ENCODE results near the gene PRELID2. TPM values are rescaled to one million over a fixed set of nuclear protein-coding genes. Genes with fewer than 3 reads are reported as not detected.

Gene PRELID2
- polyA plus RNA-seq, 2 of the 4 experiments (the other 2 are of a cell fraction): 8.5 to 10.4 TPM

DNA sequence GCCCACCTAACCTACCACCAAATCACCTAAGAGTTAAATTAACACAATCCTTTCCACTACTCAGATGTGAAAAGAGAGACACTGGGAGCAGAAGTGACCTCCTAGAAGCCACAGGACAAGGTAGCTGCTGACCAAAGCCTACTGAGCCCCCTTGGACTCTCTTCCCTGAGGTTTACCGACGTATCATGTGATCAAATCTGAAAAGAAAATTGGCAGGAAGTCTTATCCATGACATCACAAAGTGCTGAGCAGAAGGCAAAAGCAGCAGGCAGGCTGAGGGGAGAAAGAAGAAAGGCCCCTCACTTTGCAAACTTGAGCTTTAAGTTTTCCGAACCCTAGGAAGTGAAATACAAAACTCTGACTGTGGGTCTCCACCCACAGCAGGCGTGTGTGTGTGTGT is 11.1 kb downstream of the PRELID2 start:
- 79% methylated on average over 4 of the region's 4 CpGs for WGBS (ENCODE audit: missing lambda C conversion rate)
- CTCF ChIA-PET: interaction anchor here (0.6 to 1.8 kb wide), 8 partner anchors 64 to 1620 kb away, joined by 3 to 6 read pairs (median 3); no protein-coding TSS in a partner anchor
- no peak overlapping the region for H3K27ac ChIP-seq
- POLR2A ChIA-PET: no interaction called here
- no peak for TF ChIP-seq EP300 (IDR thresholded peaks at IDR 0.05)
- no peak for TF ChIP-seq SREBF2 (IDR thresholded peaks at IDR 0.05)
- TF ChIP-seq MYC (IDR thresholded peaks at IDR 0.05; ENCODE audit: borderline replicate concordance, low read length): no peak
- no peak for TF ChIP-seq PHF8 (IDR thresholded peaks at IDR 0.05; ENCODE audit: borderline replicate concordance, low read depth)
- TF ChIP-seq, protein P1, sequence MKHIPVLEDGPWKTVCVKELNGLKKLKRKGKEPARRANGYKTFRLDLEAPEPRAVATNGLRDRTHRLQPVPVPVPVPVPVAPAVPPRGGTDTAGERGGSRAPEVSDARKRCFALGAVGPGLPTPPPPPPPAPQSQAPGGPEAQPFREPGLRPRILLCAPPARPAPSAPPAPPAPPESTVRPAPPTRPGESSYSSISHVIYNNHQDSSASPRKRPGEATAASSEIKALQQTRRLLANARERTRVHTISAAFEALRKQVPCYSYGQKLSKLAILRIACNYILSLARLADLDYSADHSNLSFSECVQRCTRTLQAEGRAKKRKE (CRISPR knock-in tag; IDR thresholded peaks at IDR 0.05; ENCODE audit: low read depth): no peak
- no peak for TF ChIP-seq JUN (IDR thresholded peaks at IDR 0.05)
- TF ChIP-seq, protein P2, sequence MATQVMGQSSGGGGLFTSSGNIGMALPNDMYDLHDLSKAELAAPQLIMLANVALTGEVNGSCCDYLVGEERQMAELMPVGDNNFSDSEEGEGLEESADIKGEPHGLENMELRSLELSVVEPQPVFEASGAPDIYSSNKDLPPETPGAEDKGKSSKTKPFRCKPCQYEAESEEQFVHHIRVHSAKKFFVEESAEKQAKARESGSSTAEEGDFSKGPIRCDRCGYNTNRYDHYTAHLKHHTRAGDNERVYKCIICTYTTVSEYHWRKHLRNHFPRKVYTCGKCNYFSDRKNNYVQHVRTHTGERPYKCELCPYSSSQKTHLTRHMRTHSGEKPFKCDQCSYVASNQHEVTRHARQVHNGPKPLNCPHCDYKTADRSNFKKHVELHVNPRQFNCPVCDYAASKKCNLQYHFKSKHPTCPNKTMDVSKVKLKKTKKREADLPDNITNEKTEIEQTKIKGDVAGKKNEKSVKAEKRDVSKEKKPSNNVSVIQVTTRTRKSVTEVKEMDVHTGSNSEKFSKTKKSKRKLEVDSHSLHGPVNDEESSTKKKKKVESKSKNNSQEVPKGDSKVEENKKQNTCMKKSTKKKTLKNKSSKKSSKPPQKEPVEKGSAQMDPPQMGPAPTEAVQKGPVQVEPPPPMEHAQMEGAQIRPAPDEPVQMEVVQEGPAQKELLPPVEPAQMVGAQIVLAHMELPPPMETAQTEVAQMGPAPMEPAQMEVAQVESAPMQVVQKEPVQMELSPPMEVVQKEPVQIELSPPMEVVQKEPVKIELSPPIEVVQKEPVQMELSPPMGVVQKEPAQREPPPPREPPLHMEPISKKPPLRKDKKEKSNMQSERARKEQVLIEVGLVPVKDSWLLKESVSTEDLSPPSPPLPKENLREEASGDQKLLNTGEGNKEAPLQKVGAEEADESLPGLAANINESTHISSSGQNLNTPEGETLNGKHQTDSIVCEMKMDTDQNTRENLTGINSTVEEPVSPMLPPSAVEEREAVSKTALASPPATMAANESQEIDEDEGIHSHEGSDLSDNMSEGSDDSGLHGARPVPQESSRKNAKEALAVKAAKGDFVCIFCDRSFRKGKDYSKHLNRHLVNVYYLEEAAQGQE (IDR thresholded peaks at IDR 0.05): no peak
- no peak for TF ChIP-seq FOXS1 (CRISPR knock-in tag; IDR thresholded peaks at IDR 0.05)
- TF ChIP-seq RFX5 (IDR thresholded peaks at IDR 0.05): no peak
- no peak for TF ChIP-seq FOSB (CRISPR knock-in tag; IDR thresholded peaks at IDR 0.05)
- TF ChIP-seq HOXB5 (CRISPR knock-in tag; IDR thresholded peaks at IDR 0.05): no peak
- TF ChIP-seq, protein P3, sequence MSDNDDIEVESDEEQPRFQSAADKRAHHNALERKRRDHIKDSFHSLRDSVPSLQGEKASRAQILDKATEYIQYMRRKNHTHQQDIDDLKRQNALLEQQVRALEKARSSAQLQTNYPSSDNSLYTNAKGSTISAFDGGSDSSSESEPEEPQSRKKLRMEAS (IDR thresholded peaks at IDR 0.05): no peak
- no peak for TF ChIP-seq TFCP2L1 (CRISPR knock-in tag; IDR thresholded peaks at IDR 0.05)
- ATAC-seq (no peak), DNase-seq (ENCODE audit: low read depth in 1 of 2, low spot score in 1 of 2) (no peak), FAIRE-seq (no peak)
- no peak overlapping the region for H3K4me3 ChIP-seq
- H3K4me1 ChIP-seq: peaks cover 3% of the 10 kb centered on the region; the same call in 1 of the 3 replicates
- H3K4me2 ChIP-seq: no peak overlapping the region
- H3K9me3 ChIP-seq: no peaks in the 10 kb centered on the region

DNA sequence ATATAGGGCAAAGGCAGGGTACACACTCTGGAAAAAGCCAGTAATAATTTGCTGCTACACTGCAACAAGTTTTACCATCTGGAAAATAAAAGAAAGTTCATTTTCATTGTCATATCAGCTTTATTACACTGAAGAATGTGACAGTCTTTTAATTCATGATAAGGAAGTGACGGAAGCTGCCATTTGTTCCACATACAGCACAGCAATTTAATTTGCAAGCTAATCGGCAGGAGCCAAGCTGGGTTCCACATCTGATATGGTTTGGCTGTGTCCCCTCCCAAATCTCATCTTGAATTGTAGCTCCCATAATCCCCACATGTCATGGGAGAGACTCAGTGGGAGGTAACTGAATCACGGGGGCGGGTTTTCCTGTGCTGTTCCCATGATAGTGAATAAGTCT is 16.5 kb downstream of the PRELID2 start:
- H3K4me3 ChIP-seq: no peak overlapping the region
- DNase-seq (ENCODE audit: low read depth in 1 of 2, low spot score in 1 of 2) (no peak), ATAC-seq (no peak), FAIRE-seq (no peak)
- H3K9me3 ChIP-seq: no peaks in the 10 kb centered on the region
- no peak overlapping the region for H3K4me2 ChIP-seq
- H3K4me1 ChIP-seq: no peaks in the 10 kb centered on the region
- WGBS (ENCODE audit: missing lambda C conversion rate): 92% methylated on average over 4 of the region's 4 CpGs
- no peak overlapping the region for H3K27ac ChIP-seq
- ChIA-PET POLR2A (interaction anchor here (0.6 kb wide), 1 partner anchor 421 kb away, joined by 5 read pairs; no protein-coding TSS in a partner anchor), CTCF (interaction anchor here (1.1 kb wide), 1 partner anchor 99 kb away, joined by 3 read pairs; no protein-coding TSS in a partner anchor)
- TF ChIP-seq, protein P2 (IDR thresholded peaks at IDR 0.05): no peak
- TF ChIP-seq, protein P1 (CRISPR knock-in tag; IDR thresholded peaks at IDR 0.05; ENCODE audit: low read depth): no peak
- TF ChIP-seq, protein P4, sequence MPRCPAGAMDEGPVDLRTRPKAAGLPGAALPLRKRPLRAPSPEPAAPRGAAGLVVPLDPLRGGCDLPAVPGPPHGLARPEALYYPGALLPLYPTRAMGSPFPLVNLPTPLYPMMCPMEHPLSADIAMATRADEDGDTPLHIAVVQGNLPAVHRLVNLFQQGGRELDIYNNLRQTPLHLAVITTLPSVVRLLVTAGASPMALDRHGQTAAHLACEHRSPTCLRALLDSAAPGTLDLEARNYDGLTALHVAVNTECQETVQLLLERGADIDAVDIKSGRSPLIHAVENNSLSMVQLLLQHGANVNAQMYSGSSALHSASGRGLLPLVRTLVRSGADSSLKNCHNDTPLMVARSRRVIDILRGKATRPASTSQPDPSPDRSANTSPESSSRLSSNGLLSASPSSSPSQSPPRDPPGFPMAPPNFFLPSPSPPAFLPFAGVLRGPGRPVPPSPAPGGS (IDR thresholded peaks at IDR 0.05): no peak
- TF ChIP-seq FOSL2 (IDR thresholded peaks at IDR 0.05) (no peak), FOSL2 (CRISPR knock-in tag; IDR thresholded peaks at IDR 0.05) (no peak), POLR2A (IDR thresholded peaks at IDR 0.05; ENCODE audit: low read length) (no peak), RNF2 (IDR thresholded peaks at IDR 0.05; ENCODE audit: borderline replicate concordance, low read depth) (no peak), MYC (IDR thresholded peaks at IDR 0.05; ENCODE audit: borderline replicate concordance, low read length) (no peak), SREBF2 (IDR thresholded peaks at IDR 0.05) (no peak), PHF8 (IDR thresholded peaks at IDR 0.05; ENCODE audit: borderline replicate concordance, low read depth) (no peak), TFCP2L1 (CRISPR knock-in tag; IDR thresholded peaks at IDR 0.05) (no peak), GATA3 (IDR thresholded peaks at IDR 0.05; ENCODE audit: borderline replicate concordance) (no peak), ZFP36 (IDR thresholded peaks at IDR 0.05; ENCODE audit: borderline replicate concordance, partially characterized antibody) (no peak)

Data from A549 (cell line).